Measurements from ENCODE around the gene GLCCI1. TPM values are rescaled to one million over a fixed set of nuclear protein-coding genes. Genes with fewer than 3 reads are reported as not detected.

Gene GLCCI1
- total RNA-seq, 6 donors from 2014 or later, result 27.4 to 240 (median 46.6) TPM

DNA sequence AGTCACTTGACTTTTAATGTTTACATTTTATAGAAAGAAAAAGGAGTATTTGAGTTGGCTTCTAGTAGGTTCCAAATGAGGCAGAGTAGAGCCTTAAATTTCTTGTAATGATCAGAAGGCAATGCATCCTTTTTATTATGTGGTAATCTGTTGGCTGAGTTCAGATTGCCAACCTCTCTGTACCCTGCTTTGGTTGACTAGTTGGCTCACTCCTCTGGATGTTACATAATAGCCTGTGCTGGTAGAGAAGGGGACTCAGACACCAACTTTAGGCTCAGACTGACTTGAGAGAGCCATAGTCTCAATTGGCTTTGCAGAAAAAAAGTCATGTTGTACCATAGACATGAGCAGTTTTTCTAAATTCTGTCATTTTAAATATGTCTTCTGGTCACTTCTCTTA, 46.8 kb upstream of the GLCCI1 start:
- DNase-seq, result no peak
- Histone ChIP-seq H3K27me3 (no peaks in the 10 kb centered on the region), H3K27ac (peak overlapping the region in 3 of 4 donors; percentile 22 to 59 (median 25)), H3K9me3 (no peaks in the 10 kb centered on the region), H3K4me1 (peaks cover 3 to 12% (median 9%) of the 10 kb centered on the region in 4 donors), H3K36me3 (no peaks in the 10 kb centered on the region), H3K4me3 (no peak overlapping the region)
- TF ChIP-seq POLR2AphosphoS5 (IDR thresholded peaks at IDR 0.05), result no peak
- no peak for TF ChIP-seq POLR2A (IDR thresholded peaks at IDR 0.05)
- TF ChIP-seq, protein P1, sequence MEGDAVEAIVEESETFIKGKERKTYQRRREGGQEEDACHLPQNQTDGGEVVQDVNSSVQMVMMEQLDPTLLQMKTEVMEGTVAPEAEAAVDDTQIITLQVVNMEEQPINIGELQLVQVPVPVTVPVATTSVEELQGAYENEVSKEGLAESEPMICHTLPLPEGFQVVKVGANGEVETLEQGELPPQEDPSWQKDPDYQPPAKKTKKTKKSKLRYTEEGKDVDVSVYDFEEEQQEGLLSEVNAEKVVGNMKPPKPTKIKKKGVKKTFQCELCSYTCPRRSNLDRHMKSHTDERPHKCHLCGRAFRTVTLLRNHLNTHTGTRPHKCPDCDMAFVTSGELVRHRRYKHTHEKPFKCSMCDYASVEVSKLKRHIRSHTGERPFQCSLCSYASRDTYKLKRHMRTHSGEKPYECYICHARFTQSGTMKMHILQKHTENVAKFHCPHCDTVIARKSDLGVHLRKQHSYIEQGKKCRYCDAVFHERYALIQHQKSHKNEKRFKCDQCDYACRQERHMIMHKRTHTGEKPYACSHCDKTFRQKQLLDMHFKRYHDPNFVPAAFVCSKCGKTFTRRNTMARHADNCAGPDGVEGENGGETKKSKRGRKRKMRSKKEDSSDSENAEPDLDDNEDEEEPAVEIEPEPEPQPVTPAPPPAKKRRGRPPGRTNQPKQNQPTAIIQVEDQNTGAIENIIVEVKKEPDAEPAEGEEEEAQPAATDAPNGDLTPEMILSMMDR (IDR thresholded peaks at IDR 0.05), result no peak
- no peak for TF ChIP-seq EP300 (IDR thresholded peaks at IDR 0.05)
- ATAC-seq (ENCODE audit: low FRiP score in 2 of 2), result no peak

DNA sequence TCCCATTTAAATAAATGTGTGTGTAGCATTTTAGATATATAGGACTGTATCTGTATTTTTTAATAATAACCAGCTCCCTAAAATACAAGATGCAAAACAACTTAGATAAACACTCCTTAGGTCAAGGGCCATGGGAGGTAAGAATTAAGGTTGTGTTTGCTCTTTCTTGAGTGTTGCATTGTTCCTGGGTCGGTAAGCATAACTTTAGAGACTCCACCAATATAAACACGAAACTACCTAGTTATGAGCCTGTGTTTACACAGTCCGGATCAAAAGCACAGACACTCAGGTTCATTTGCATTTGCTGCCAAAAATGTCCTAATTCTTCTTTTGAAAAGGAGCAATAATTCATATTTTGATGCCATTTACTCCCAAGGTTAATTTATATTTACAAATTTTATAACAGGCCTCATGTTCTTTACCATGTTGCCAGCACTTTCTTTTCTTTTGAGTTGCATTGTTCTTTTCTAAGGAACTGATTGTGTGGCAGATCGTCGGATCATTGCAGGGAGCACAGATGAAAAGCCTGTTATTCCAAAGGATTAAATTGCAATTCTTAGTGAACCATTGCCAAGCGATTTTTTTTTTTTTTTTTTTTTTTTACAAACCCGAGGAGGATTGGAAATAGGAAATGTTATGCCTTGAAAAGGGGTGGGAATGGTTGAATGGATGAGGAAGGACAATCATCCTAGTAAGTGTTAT, 45.8 kb upstream of the GLCCI1 start:
- ATAC-seq (ENCODE audit: low FRiP score in 2 of 2) (peak in 1 of 2 donors; percentile 45), DNase-seq (no peak)
- Histone ChIP-seq H3K27ac (peak overlapping the region in 3 of 4 donors; percentile 22 to 59 (median 25)), H3K27me3 (no peaks in the 10 kb centered on the region), H3K4me3 (no peak overlapping the region), H3K9me3 (no peaks in the 10 kb centered on the region), H3K36me3 (no peaks in the 10 kb centered on the region), H3K4me1 (peaks cover 3 to 12% (median 9%) of the 10 kb centered on the region in 4 donors)
- WGBS, 2 donors, result 50 to 51% methylated on average over 7 of the region's 7 CpGs
- TF ChIP-seq POLR2AphosphoS5 (IDR thresholded peaks at IDR 0.05) (no peak), POLR2A (IDR thresholded peaks at IDR 0.05) (no peak), EP300 (IDR thresholded peaks at IDR 0.05) (no peak)
- TF ChIP-seq, protein P1 (IDR thresholded peaks at IDR 0.05), result no peak

DNA sequence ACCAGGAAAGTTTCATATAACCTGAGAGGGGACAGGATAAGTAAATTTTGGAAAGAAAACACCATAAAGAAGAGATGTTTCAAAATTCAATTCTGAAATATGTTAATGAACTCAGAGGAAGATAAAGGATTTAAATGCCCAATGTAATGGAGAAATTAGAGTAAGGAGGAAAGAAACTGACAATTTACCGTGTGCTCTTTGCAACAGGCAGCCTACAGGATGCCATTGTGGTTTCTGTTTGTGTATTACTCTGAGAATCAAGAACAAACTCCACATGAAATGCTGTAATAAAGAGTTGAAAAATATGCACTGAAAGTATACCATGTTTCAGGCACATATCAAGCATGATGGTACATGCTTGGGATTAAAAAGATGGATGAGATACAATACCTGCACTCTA, 44.8 kb upstream of the GLCCI1 start:
- H3K9me3 ChIP-seq, result no peaks in the 10 kb centered on the region
- H3K27ac ChIP-seq, result peak overlapping the region in 1 of 4 donors; percentile 10
- ATAC-seq (ENCODE audit: low FRiP score in 2 of 2), result no peak
- H3K4me3 ChIP-seq, result no peak overlapping the region
- DNase-seq, result no peak
- TF ChIP-seq, protein P1 (IDR thresholded peaks at IDR 0.05), result no peak
- TF ChIP-seq EP300 (IDR thresholded peaks at IDR 0.05) (no peak), POLR2A (IDR thresholded peaks at IDR 0.05) (no peak)
- no peaks in the 10 kb centered on the region for H3K36me3 ChIP-seq
- H3K27me3 ChIP-seq, result no peaks in the 10 kb centered on the region
- 50 to 52% methylated on average over 1 of the region's 1 CpG for WGBS, 2 donors
- H3K4me1 ChIP-seq, result peaks cover 3 to 12% (median 9%) of the 10 kb centered on the region in 4 donors

DNA sequence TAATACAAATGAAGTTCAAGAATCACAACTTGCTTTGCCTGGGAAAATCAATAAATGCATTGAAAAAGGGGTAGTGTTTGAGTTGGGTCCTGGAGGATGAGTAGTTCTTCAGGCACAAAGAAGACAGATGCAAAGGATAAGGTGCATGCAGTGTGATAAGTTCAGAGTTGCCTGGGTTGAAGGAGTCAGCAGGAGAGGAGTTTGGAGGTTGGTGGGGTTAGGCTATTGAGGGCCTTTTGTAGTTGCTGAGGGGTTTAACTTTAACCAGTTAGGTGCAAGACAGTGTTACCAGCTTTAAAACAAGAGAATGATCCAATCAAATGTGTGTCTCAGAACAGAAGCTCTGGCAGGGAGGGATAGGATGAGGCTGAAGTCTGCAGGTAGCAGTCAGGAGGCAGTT, 44.3 kb upstream of the GLCCI1 start:
- H3K27ac ChIP-seq, result no peak overlapping the region
- ATAC-seq (ENCODE audit: low FRiP score in 2 of 2) (no peak), DNase-seq (no peak)
- H3K9me3 ChIP-seq, result no peaks in the 10 kb centered on the region
- no peaks in the 10 kb centered on the region for H3K36me3 ChIP-seq
- H3K4me3 ChIP-seq, result no peak overlapping the region
- peaks cover 3 to 12% (median 9%) of the 10 kb centered on the region in 4 donors for H3K4me1 ChIP-seq
- TF ChIP-seq POLR2AphosphoS5 (IDR thresholded peaks at IDR 0.05), result no peak
- TF ChIP-seq, protein P1 (IDR thresholded peaks at IDR 0.05), result no peak
- TF ChIP-seq POLR2A (IDR thresholded peaks at IDR 0.05), result no peak
- no peak for TF ChIP-seq EP300 (IDR thresholded peaks at IDR 0.05)
- no peaks in the 10 kb centered on the region for H3K27me3 ChIP-seq

DNA sequence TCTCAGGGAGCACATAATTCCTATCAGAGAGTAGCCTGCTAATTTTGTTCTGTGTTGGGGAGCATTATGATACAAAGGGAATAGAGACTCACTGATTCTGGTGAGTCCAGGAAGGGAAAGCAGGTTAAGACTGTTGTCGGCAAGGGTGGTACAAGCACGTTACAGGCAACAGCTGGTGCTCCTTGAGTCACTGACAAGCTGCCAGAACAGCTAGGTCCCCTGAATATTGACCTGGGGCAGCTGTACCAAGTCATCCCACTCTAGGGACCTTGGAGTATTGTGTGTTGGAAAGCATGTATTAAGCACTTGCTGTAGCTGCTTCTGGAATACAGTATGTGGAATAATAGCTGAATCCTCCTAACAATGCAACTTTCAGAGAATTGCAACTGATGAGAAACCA, 37.0 kb upstream of the GLCCI1 start:
- 76 to 92% methylated on average over 2 of the region's 2 CpGs for WGBS, 2 donors

More for the DNA sequence above, 37.0 kb upstream of the GLCCI1 start:
- H3K4me1 ChIP-seq, result no peaks in the 10 kb centered on the region
- H3K27me3 ChIP-seq, result no peaks in the 10 kb centered on the region
- H3K36me3 ChIP-seq, result no peaks in the 10 kb centered on the region
- H3K9me3 ChIP-seq, result no peaks in the 10 kb centered on the region
- H3K4me3 ChIP-seq, result no peak overlapping the region
- TF ChIP-seq EP300 (IDR thresholded peaks at IDR 0.05) (no peak), POLR2A (IDR thresholded peaks at IDR 0.05) (no peak), POLR2AphosphoS5 (IDR thresholded peaks at IDR 0.05) (no peak)
- TF ChIP-seq, protein P1 (IDR thresholded peaks at IDR 0.05), result no peak
- no peak for ATAC-seq (ENCODE audit: low FRiP score in 2 of 2)
- DNase-seq, result no peak
- H3K27ac ChIP-seq, result no peak overlapping the region
